CD14-positive monocyte (primary cell): ENCODE data around the gene DAB2IP. TPM values are rescaled to one million over a fixed set of nuclear protein-coding genes. Genes with fewer than 3 reads are reported as not detected.

Source experiments
- DNase-seq, 3 donors: peaks; one replicate each; pipeline ENCODE4 v3.0.0-alpha.2; 2011 to 2022
- H2AFZ ChIP-seq: 2 replicates; pipeline ENCODE4 v1.6.0; 2012; ENCODE audit warnings: mild to moderate bottlenecking, low read depth, low read length, inconsistent platforms; ENCODE audit not compliant: insufficient read depth, poor library complexity, severe bottlenecking
- H3K27ac ChIP-seq, 2 donors: 1 replicate in 1 of 2; 2 replicates in 1 of 2; pipeline ENCODE4 v1.5.1; 2012 to 2013; ENCODE audit warnings: low read length in 2 of 2, control low read depth in 1 of 2, inconsistent platforms in 1 of 2, low read depth in 1 of 2, mild to moderate bottlenecking in 1 of 2
- H3K27me3 ChIP-seq, 2 donors: one replicate each; pipeline versions ENCODE4 v1.6.0 to v1.6.1; 2011 to 2013; ENCODE audit warnings: low read length in 2 of 2; ENCODE audit not compliant: control insufficient read depth in 2 of 2, insufficient read depth in 2 of 2
- H3K36me3 ChIP-seq, 2 donors: replicated peaks in 1 of 2; 1 replicate in 1 of 2; 2 replicates in 1 of 2; pipeline versions ENCODE4 v1.5.1 to v1.6.1; 2012 to 2013; ENCODE audit warnings: low read length in 2 of 2, control low read depth in 1 of 2, inconsistent platforms in 1 of 2, mild to moderate bottlenecking in 1 of 2; ENCODE audit not compliant: insufficient read depth in 2 of 2, control insufficient read depth in 1 of 2
- H3K4me1 ChIP-seq, 2 donors: 1 replicate in 1 of 2; 2 replicates in 1 of 2; pipeline versions ENCODE4 v1.5.1 to v1.6.1; 2012 to 2013; ENCODE audit warnings: low read length in 2 of 2, control low read depth in 1 of 2, inconsistent platforms in 1 of 2, mild to moderate bottlenecking in 1 of 2, moderate library complexity in 1 of 2; ENCODE audit not compliant: insufficient read depth in 2 of 2, control insufficient read depth in 1 of 2
- H3K4me2 ChIP-seq: replicated peaks from 2 replicates; pipeline ENCODE3; 2012; ENCODE audit warnings: low read length, moderate library complexity, mild to moderate bottlenecking; ENCODE audit not compliant: poor library complexity, severe bottlenecking; ENCODE audit errors: extremely low read depth
- H3K4me3 ChIP-seq, 3 experiments: fragments of 200-600 bp in 1 of 3; sonication (generic) in 1 of 3; replicated peaks in 1 of 3; 1 replicate in 2 of 3; 2 replicates in 1 of 3; pipeline ENCODE4 v1.5.1; 2011 to 2013; ENCODE audit warnings: low read length in 3 of 3, mild to moderate bottlenecking in 3 of 3, control low read depth in 2 of 3, low read depth in 2 of 3, inconsistent platforms in 1 of 3, moderate library complexity in 1 of 3
- H3K79me2 ChIP-seq: 2 replicates; pipeline ENCODE4 v1.6.0; 2012; ENCODE audit warnings: mild to moderate bottlenecking, control low read depth, inconsistent platforms, low read length, moderate library complexity; ENCODE audit not compliant: insufficient read depth
- H3K9ac ChIP-seq: 2 replicates; pipeline ENCODE4 v1.6.0; 2017; ENCODE audit warnings: low read length, mild to moderate bottlenecking; ENCODE audit not compliant: insufficient read depth, poor library complexity, severe bottlenecking
- H3K9me3 ChIP-seq, 2 donors: replicated peaks in 1 of 2; 1 replicate in 1 of 2; 2 replicates in 1 of 2; pipeline versions ENCODE4 v1.5.1 to v1.6.1; 2012 to 2013; ENCODE audit warnings: low read length in 2 of 2, control low read depth in 1 of 2; ENCODE audit not compliant: control insufficient read depth in 1 of 2, insufficient read depth in 1 of 2
- H4K20me1 ChIP-seq: 2 replicates; pipeline ENCODE4 v1.6.0; 2012; ENCODE audit warnings: mild to moderate bottlenecking, low read length, control low read depth, moderate library complexity; ENCODE audit not compliant: insufficient read depth
- H3K27ac Mint-ChIP-seq, 7 donors: one replicate each; pipeline ENCODE4 v1.8.0; 2020; ENCODE audit warnings: mild to moderate bottlenecking in 7 of 7, mixed read lengths in 7 of 7, moderate library complexity in 6 of 7, inconsistent platforms in 2 of 7
- H3K27me3 Mint-ChIP-seq, 3 donors: one replicate each; pipeline ENCODE4 v1.8.0; 2021 to 2022; ENCODE audit warnings: low read depth in 3 of 3, mild to moderate bottlenecking in 3 of 3, mixed read lengths in 3 of 3, moderate library complexity in 3 of 3, inconsistent platforms in 1 of 3
- H3K36me3 Mint-ChIP-seq, 2 donors: one replicate each; pipeline ENCODE4 v1.8.0; 2020; ENCODE audit warnings: mixed read lengths in 2 of 2, inconsistent platforms in 1 of 2, mild to moderate bottlenecking in 1 of 2
- H3K4me1 Mint-ChIP-seq: one replicate; pipeline ENCODE4 v1.8.0; 2020; ENCODE audit warnings: mild to moderate bottlenecking, mixed read lengths
- H3K4me3 Mint-ChIP-seq, 2 donors: one replicate each; pipeline ENCODE4 v1.8.0; 2020; ENCODE audit warnings: mild to moderate bottlenecking in 2 of 2, mixed read lengths in 2 of 2, moderate library complexity in 1 of 2
- H3K9me3 Mint-ChIP-seq, 7 donors: one replicate each; pipeline ENCODE4 v1.8.0; 2020 to 2022; ENCODE audit warnings: mixed read lengths in 7 of 7, mild to moderate bottlenecking in 6 of 7, moderate library complexity in 6 of 7, inconsistent platforms in 2 of 7
- WGBS: methylation state at CpG from one replicate; pipeline ENCODE4 v1.1.5; 2013; ENCODE audit warnings: missing lambda C conversion rate; ENCODE audit not compliant: insufficient coverage; 5-methylcytosine and 5-hydroxymethylcytosine counted together
- intact Hi-C, 2 donors: fragments of 100-400 bp; cut with micrococcal nuclease; formaldehyde crosslinking; loops; one replicate each; pipeline versions ENCODE4 v1.15.0 to v1.15.1; 2023
- polyA plus RNA-seq, 3 donors: library from polyadenylated mRNA; depleted of rRNA in 1 of 3; unstranded in 2 of 3; stranded (reverse) in 1 of 3; fragments of 300-500 nt in 2 of 3; fragments of >200 nt in 1 of 3; fragmentation: Illumina TruSeq in 2 of 3; gene quantifications; 1 replicate in 2 of 3; 2 replicates in 1 of 3; pipeline ENCODE4 v1.2.3, GENCODE V29; 2012 to 2021
- TF ChIP-seq, protein P1 (sequence below): fragments of 200-600 bp; IDR thresholded peaks from one replicate; pipeline ENCODE4 v1.8.0; 2022; ENCODE audit warnings: antibody characterized with exemption, mild to moderate bottlenecking

DAB2IP gene
- polyA plus RNA-seq, 3 donors = 0.13 TPM; not detected in 2

DNA sequence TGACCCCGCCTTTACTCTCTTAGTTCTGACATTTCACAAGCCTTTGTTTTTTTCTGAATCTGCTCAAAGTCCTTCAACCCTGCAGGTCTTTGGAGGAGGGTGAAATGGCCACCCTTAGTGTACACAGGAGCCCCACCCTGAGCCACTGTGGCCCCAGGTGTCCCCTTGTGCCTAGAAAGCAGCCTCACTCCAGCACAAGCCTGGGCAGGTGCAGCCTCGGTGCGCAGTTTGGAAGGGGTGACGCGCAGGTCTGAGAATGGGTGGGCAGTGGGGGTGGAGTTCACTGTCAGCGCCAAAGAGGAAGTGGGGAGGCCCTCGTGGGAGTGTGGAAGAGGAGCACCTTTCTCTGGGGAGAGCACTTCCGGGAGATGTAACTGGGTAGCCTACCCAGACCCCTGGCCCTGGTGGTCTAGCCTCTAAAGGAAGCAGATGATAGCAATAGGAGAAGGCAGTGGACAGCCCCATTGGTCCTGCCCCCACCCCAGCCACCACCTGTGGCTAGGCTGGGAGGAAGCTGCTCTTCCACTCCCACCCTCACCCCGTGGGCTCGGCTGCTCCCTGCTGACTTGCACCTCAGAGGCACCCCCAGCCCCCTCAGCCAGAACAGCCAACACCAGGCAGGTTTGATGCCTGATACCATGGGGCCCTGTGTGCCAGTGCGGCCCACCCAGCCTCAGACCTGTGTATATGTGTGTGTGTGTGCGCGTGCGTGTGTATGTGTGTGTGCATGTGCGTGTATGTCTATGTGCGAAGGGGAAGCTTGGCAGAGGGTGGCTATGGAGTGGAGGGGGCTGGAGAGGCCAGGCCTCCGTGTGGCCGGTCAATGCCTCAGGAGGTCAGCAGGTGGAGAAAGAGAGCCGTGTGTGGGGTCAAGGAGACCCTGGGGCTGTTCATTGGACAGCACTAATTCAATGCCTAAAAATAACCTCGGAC is 16.8 kb upstream of the DAB2IP start:
- H3K9me3 Mint-ChIP-seq = peaks cover 0 to 5% (median 0%) of the 10 kb centered on the region in 7 donors
- Histone ChIP-seq H3K36me3 (no peaks in the 10 kb centered on the region), H4K20me1 (no peaks in the 10 kb centered on the region), H3K4me1 (peaks cover 6 to 8% of the 10 kb centered on the region in 2 donors), H2AFZ (peak overlapping the region; percentile 35), H3K9me3 (no peaks in the 10 kb centered on the region), H3K4me3 (no peak overlapping the region), H3K79me2 (no peaks in the 10 kb centered on the region), H3K27ac (no peak overlapping the region), H3K4me2 (no peak overlapping the region), H3K9ac (no peak overlapping the region), H3K27me3 (no peaks in the 10 kb centered on the region)
- intact Hi-C loops = no loop called here
- peaks cover 18% of the 10 kb centered on the region for H3K4me1 Mint-ChIP-seq
- no peak overlapping the region for H3K27ac Mint-ChIP-seq
- TF ChIP-seq, protein P1, sequence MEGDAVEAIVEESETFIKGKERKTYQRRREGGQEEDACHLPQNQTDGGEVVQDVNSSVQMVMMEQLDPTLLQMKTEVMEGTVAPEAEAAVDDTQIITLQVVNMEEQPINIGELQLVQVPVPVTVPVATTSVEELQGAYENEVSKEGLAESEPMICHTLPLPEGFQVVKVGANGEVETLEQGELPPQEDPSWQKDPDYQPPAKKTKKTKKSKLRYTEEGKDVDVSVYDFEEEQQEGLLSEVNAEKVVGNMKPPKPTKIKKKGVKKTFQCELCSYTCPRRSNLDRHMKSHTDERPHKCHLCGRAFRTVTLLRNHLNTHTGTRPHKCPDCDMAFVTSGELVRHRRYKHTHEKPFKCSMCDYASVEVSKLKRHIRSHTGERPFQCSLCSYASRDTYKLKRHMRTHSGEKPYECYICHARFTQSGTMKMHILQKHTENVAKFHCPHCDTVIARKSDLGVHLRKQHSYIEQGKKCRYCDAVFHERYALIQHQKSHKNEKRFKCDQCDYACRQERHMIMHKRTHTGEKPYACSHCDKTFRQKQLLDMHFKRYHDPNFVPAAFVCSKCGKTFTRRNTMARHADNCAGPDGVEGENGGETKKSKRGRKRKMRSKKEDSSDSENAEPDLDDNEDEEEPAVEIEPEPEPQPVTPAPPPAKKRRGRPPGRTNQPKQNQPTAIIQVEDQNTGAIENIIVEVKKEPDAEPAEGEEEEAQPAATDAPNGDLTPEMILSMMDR = no peak
- 29% methylated on average over 12 of the region's 20 CpGs for WGBS
- H3K4me3 Mint-ChIP-seq = peak overlapping the region in 1 of 2 donors; percentile 13
- H3K36me3 Mint-ChIP-seq = no peaks in the 10 kb centered on the region
- no peak for DNase-seq
- peaks cover 14 to 37% (median 16%) of the 10 kb centered on the region in 3 donors for H3K27me3 Mint-ChIP-seq

DNA sequence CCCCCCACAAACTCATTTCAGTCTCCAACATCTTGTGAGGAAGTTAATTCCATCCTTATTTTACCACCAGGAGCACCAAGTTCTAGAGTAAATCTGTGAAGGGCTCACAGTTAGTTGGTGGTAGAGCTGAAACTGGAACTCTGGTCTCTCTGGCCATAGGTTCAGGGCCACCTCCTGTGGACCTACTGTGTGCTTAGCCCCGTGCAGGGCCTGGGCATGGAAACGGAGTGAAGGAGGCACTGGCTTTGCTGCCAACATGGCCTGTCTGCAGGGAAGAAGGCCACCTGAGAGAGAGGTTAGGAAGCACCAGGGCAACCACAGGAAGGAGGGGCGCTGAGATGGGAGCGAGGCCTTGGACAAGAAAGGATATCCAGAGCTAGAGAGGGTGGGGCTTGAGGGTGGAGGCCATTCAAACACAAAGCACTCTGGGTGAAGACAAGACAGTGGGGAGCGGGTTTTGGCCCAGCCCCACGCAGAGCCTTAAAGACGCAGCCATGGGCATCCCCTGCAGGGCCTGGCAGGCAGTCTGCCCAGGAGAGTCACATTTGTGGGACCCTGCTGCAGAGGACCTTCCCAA is 16.0 kb upstream of the DAB2IP start:
- intact Hi-C loops = no loop called here
- Mint-ChIP-seq H3K27me3 (peaks cover 14 to 36% (median 16%) of the 10 kb centered on the region in 3 donors), H3K4me1 (peaks cover 22% of the 10 kb centered on the region), H3K9me3 (peaks cover 0 to 5% (median 0%) of the 10 kb centered on the region in 7 donors), H3K36me3 (no peaks in the 10 kb centered on the region), H3K27ac (peak overlapping the region in 1 of 7 donors; percentile 11), H3K4me3 (no peak overlapping the region)
- 76% methylated on average over 7 of the region's 7 CpGs for WGBS
- H3K9me3 ChIP-seq = no peaks in the 10 kb centered on the region
- no peak overlapping the region for H3K4me2 ChIP-seq
- no peaks in the 10 kb centered on the region for H4K20me1 ChIP-seq
- H2AFZ ChIP-seq = no peak overlapping the region
- no peak overlapping the region for H3K27ac ChIP-seq
- H3K9ac ChIP-seq = no peak overlapping the region
- TF ChIP-seq, protein P1 = no peak
- H3K4me3 ChIP-seq = no peak overlapping the region
- H3K27me3 ChIP-seq = no peaks in the 10 kb centered on the region
- DNase-seq = no peak
- H3K4me1 ChIP-seq = peaks cover 6 to 8% of the 10 kb centered on the region in 2 donors
- H3K79me2 ChIP-seq = no peaks in the 10 kb centered on the region
- H3K36me3 ChIP-seq = no peaks in the 10 kb centered on the region
